ENCODE data around the gene MZB1. TPM values are rescaled to one million over a fixed set of nuclear protein-coding genes. Genes with fewer than 3 reads are reported as not detected.
"Not testable (repeated sequence)": the region's sequence is repeated elsewhere in the genome, so short reads cannot be mapped to it uniquely, and the experiment has no call there.

Gene MZB1
- polyA plus RNA-seq, 1 donor from 2014 or later, result not detected

GRCh38 chr5:139410121-139410992, 20.6 kb upstream of the MZB1 start:
- Histone ChIP-seq H3K4me2 (ENCODE audit: low read length) (no peak overlapping the region), H4K20me1 (ENCODE audit: insufficient read depth) (no peaks in the 10 kb centered on the region), H3K9me2 (ENCODE audit: insufficient read depth, low read length) (no peaks in the 10 kb centered on the region), H3K27ac (ENCODE audit: low read length) (no peak overlapping the region), H3K9ac (ENCODE audit: low read length) (no peak overlapping the region), H3K9me3 (ENCODE audit: low read length) (no peaks in the 10 kb centered on the region), H3F3A (ENCODE audit: insufficient read depth, low read length, poor library complexity, severe bottlenecking) (no peaks in the 10 kb centered on the region), H3K4me3 (ENCODE audit: low read length) (no peak overlapping the region), H3K27me3 (ENCODE audit: insufficient read depth, low read depth, low read length) (no peaks in the 10 kb centered on the region), H3K36me3 (ENCODE audit: insufficient read depth, low read length) (no peaks in the 10 kb centered on the region), H2AFZ (ENCODE audit: low read depth, low read length) (no peak overlapping the region), H3K79me2 (replicated peaks; ENCODE audit: insufficient read depth, low read length) (no peaks in the 10 kb centered on the region)
- no peak for TF ChIP-seq CTCF (IDR thresholded peaks at IDR 0.05; ENCODE audit: poor library complexity, severe bottlenecking)
- TF ChIP-seq, protein P1, sequence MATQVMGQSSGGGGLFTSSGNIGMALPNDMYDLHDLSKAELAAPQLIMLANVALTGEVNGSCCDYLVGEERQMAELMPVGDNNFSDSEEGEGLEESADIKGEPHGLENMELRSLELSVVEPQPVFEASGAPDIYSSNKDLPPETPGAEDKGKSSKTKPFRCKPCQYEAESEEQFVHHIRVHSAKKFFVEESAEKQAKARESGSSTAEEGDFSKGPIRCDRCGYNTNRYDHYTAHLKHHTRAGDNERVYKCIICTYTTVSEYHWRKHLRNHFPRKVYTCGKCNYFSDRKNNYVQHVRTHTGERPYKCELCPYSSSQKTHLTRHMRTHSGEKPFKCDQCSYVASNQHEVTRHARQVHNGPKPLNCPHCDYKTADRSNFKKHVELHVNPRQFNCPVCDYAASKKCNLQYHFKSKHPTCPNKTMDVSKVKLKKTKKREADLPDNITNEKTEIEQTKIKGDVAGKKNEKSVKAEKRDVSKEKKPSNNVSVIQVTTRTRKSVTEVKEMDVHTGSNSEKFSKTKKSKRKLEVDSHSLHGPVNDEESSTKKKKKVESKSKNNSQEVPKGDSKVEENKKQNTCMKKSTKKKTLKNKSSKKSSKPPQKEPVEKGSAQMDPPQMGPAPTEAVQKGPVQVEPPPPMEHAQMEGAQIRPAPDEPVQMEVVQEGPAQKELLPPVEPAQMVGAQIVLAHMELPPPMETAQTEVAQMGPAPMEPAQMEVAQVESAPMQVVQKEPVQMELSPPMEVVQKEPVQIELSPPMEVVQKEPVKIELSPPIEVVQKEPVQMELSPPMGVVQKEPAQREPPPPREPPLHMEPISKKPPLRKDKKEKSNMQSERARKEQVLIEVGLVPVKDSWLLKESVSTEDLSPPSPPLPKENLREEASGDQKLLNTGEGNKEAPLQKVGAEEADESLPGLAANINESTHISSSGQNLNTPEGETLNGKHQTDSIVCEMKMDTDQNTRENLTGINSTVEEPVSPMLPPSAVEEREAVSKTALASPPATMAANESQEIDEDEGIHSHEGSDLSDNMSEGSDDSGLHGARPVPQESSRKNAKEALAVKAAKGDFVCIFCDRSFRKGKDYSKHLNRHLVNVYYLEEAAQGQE (IDR thresholded peaks at IDR 0.05; ENCODE audit: borderline replicate concordance), result no peak
- TF ChIP-seq MXI1 (conservative IDR thresholded peaks at IDR 0.05; ENCODE audit: poor library complexity, severe bottlenecking), result no peak
- no peak for TF ChIP-seq POLR2AphosphoS5 (IDR thresholded peaks at IDR 0.05)
- TF ChIP-seq SMC3 (conservative IDR thresholded peaks at IDR 0.05; ENCODE audit: poor library complexity), result no peak
- no peak for TF ChIP-seq TAF1 (IDR thresholded peaks at IDR 0.05; ENCODE audit: low read depth)
- TF ChIP-seq EP300 (conservative IDR thresholded peaks at IDR 0.05; ENCODE audit: poor library complexity, severe bottlenecking), result no peak
- TF ChIP-seq RAD21 (conservative IDR thresholded peaks at IDR 0.05), result no peak
- no peak for TF ChIP-seq EZH2 (IDR thresholded peaks at IDR 0.05; ENCODE audit: borderline replicate concordance, insufficient read depth, low read length, poor library complexity, severe bottlenecking)

- not testable (repeated sequence) for H3K27ac ChIP-seq (ENCODE audit: low read length); H3F3A ChIP-seq (ENCODE audit: insufficient read depth, low read length, poor library complexity, severe bottlenecking); H3K9ac ChIP-seq (ENCODE audit: low read length); H3K9me3 ChIP-seq (ENCODE audit: low read length); H4K20me1 ChIP-seq (ENCODE audit: insufficient read depth); H3K79me2 ChIP-seq (replicated peaks; ENCODE audit: insufficient read depth, low read length); H3K4me2 ChIP-seq (ENCODE audit: low read length); H3K4me3 ChIP-seq (ENCODE audit: low read length); H3K27me3 ChIP-seq (ENCODE audit: insufficient read depth, low read depth, low read length); H3K9me2 ChIP-seq (ENCODE audit: insufficient read depth, low read length); H2AFZ ChIP-seq (ENCODE audit: low read depth, low read length); H3K36me3 ChIP-seq (ENCODE audit: insufficient read depth, low read length)
Measured at GRCh38 chr5:139409116-139409515, 19.4 kb upstream of the MZB1 start.

All from neural cell (in vitro differentiated cells).